Stimulated activated CD8-positive, alpha-beta memory T cell treated with anti-CD3 and anti-CD28 coated beads, Interleukin-2, amount 100 ng/mL, for 48 hours (primary cell): ENCODE data around the gene CELF2.

ENCODE experiments used
- DNase-seq, 2 donors: peaks; one replicate each; pipeline ENCODE4 v3.0.0-alpha.2; 2020; ENCODE audit warnings: low read depth in 2 of 2

CELF2 gene

DNA sequence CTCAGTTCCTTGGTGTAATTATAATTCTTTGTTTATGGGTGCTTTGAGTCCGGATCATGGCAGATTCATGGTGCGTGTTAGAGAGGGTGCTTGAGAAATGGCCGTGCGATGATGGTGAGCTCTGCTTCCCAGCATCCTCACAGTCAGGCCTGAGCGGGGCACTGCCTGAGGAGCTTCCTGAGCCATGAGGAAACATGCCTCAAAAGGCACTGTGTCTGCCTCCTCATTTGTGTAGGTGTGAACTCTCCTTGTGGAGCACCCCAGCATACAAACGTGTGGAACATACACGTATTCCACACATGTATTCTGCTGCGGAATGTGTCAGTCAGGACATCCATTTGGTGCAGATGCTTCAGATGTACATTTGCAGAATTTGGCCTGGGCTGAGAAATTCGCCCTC, 205.4 kb downstream of the CELF2 start:
- no peak for DNase-seq

DNA sequence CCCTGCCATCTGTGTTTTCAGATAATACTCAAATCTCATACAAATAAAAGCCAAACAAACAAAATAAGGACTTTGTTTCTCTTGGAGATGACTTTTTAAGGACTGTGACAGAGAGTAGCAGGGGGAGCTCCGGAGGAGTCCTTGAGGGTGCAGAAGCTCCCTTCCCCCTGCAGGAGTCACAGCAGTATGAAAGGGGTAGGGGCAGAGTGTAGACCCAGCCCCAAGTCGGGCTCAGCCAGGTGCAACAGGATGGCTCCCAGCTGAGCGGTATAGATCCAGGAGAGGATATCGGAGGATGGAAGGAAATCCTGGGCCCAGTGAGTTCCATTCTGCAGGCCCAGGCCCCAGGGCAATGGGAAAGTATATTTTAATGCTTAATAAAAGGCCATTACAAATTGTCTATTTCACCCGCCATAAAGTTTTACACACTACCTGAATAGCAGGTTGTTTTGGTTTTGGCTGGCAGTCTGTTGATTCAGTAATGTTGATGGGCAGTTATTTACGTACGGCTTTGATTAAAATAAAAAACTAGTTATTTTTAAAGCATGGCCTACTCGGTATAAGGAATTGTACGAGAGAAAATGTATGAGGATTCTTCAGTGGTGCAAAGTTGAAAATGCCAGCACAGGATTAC, 206.0 kb downstream of the CELF2 start:
- DNase-seq = no peak

DNA sequence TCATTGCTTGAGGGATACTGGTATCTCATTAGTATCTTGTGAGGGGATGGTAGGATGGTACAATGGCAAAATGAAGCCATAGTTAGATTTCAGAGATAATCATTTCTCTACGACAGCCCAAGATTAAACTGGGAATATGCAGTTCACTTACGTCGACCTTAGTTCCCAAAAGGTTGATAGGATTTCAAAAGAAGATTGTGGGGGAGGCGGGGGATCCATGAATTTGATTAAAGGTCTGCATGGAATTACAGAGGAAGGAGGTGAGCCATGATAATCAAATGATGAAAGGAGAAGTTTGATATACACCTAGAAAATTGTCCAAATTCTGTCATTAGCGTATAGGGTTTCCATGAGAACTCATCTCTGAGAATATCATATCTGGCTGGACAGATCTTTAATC, 206.6 kb downstream of the CELF2 start:
- DNase-seq = no peak

DNA sequence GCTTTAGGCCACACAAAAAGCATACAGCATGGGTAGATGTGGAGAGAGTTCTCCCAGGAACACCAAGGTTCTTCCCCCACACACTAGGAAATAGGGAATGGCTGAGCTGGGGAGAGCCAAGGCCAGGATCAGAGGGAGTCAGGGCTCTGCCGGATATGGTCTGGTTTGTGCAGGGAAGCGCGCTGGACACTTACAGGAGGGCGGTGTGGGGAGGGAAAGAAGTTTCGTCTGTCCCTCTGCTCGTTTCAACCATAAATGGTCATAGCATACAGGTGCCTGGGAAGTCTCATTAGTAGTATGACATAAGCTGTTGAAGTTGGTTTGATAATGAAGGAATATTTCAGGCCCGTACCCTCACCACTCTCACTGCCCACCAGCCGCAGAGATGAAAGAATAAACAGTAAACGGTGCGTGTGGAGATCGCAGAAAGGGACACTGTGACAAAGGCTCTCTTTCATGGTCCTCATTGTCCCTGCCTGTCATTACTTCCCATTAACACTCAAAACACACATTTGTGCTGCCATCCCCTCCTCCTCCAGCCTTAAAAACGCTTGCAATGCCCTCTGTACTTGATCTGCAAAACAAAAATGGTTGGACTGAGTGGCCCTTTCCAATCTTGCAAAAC, 207.2 kb downstream of the CELF2 start:
- DNase-seq = no peak

DNA sequence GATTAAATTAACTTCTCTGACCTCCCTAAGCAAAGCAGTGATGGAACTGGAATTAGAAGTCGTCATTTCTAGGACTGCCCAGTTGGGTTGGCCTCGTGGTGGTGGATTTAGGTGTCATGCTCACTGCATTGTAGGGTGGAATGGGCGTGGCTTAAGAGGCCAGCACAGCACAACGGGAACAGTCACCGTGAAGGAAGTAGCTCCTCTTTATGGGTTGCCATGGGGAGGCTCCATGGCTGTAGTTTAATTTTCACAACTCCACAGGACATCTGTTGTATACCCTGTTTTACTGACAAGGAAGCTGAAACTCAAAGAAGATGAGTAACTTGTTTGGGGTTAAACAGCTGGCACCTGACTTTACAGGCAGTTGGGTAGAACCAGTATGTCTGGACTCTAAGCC, 208.3 kb downstream of the CELF2 start:
- DNase-seq = peak; percentile 42 to 60

DNA sequence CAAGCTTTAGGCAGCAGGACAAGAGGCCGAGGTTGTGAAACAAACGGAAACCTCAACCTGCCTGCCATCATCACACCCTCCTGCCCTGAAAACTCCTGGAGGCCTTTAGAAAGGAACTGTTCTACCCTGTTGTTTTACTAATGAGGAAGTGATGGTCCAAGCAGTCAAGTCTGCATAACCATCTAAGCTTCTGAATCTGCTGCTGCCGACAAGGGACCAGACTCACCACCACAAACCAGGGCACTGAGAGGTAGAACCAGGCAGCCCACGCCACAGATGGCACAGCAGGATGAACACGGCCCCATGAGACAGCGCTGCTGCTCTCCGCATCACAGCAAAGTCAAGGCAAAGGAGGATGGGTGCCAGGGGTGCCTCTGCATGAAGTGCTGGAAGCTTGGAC, 209.4 kb downstream of the CELF2 start:
- no peak for DNase-seq

DNA sequence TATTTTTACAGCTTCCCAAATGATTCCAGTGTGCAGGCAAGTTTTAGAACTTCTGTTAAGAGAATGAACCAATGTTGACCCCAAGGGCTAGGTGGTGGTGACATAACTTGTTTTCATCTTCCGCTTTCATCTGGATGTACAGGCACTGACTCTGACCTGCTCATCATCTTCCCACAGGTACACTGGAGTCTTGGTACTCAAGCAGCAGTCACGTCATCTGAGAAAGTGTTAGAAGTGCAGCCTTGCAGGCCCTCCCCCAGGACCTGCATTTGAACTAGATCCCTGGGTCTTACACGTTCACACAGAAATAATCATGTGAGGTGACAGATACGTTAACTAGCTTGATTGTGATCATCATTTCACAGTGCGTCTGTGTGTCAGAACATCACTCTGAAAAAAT, 212.2 kb downstream of the CELF2 start:
- DNase-seq = no peak

DNA sequence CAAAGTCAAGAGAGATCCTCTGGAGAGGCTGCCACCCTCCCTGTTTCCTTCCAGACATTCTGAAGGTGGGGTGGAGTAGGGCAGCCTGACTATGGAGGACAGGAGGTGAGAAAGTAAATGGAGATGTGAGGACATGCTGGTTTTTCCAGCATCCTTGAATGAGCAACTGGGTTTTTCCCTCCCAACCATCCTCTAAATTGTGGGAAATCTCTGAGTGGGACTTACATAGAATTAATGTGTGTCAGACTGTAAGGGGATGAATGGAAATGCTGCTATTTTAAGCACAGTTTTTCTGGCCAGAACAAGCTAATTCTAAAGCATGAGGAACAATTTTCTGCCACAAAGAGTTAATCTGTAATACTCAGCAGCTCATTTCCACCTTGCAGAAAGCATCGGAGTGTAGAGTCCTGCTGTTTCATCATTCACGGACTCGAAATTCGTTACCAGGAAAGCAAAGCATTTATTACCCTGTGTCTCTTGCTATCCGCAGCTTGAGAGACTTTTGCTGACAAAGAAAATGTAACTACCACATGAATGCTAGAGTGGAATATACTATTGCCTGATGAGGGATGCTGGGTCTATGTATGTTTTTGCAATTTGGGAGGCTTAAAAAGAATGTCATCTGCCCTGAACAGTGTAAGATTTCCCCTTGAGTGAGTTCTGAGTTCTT, 213.0 kb downstream of the CELF2 start:
- no peak for DNase-seq

DNA sequence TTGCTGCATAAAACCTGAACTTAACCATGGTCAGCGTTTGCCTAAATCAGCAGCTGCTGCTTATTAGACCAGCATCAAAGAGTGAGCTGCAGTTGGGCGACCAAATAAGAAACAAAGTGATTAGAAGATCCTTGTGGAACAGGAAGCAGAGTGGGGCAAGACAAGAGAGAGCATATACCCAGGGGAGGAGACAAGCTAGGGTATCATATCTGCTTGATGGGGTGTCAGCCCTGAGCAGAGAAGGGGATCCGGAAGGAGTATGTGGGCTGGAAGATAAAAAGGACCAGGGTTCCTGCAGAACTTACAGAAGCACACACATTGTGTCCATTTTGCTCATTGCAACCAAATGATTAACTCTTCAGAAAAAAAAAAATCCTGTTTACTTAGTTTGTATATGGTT, 213.6 kb downstream of the CELF2 start:
- DNase-seq = no peak

DNA sequence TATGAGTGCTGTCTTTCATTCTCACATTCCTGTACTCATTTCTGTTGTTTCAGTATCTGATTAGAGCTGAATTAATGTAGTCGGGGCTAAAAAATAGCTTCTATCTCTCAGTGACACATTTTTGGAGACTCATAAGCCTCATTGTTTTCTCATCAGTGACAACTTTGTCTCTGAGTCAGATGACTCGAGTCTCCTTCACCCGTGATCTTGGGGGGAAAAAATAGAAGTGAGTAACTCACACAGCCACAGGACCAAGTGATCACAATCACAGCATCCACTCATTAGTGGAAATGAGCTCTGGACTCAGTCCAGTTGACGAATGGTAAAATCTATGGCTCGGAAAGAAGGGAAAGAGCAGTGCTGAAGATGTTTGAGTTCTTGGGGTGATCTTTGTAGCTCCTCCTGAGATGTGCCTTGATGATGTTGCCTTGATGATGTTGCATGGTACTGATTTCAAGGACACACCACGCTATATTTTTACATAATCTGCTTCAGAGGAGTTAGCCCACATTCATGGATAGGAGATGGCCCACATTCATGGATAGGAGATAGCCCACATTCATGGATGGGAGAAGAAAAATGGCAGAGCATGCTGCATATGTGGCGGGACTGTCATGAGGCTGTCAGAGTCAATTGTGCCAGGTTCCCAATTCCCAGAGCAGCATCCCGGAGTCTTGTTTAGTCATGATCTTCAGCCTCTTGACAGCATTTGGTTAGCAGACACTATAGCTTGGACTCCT, 214.7 kb downstream of the CELF2 start:
- DNase-seq = no peak

DNA sequence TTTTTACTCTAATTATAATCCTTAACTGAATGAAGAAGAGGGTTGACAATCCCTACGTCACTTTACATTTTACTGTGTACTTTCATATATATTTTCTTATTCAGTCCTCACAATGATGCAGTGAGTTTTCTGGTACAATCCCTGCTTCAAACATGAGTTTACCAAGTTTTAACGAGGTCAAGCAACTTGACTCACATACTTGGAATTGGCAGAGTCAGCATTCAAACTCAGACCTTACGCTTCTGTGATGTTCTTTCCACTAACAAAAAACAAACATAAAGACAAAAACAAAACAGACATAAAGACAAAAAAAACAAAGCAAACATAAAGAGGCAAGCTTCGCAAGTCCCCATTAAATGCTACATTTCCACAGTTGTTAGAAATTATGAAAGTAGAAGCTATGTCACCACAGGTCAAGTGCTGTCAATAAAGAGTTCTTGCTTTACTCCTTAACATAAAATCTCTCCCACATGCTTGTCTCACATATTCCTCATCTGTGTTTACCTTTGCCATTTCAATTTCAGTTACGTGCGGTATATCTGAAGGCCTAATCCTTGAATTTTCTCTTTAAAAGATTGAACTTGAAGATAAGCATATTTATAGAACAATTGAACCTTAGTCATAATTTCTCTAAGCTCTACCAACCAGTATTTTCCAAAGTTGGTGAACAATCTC, 217.3 kb downstream of the CELF2 start:
- DNase-seq = no peak

DNA sequence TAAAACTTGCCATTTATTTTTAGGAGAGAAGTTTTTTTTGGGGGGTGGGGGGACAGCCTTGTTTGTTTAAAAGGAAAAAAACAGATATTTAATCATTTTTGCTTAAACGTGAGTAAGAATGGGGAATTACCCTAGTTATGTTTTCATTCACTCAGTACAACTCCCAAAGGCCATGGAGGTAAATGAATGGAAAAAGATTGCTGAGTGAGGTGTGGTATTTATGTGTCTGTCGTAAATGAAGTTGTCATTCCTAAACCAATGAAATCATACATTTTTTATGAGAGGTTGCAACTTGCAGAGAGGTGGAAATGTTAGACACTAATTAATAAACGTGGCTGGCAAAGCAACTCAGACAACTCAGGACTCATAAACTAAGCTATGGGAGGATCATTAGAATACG, 218.1 kb downstream of the CELF2 start:
- DNase-seq = no peak

DNA sequence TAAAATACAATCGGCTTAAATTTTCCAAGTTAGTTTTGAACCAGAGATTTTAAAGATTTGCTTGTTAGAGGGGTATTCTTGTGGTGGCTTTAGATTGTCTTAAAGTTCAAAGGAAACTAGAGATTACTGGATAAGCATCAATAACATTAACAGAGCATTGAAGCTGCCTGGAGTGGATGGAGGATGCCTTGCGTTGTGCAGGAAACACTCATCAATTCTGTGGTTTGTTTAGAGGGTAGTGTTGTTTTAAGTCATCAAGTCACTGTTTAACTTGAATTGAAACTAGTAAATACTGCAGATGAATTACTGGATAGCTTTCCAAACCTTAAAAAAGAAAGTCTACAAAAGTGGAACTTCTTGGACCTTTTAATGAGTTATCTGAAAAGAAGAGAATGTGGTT, 218.6 kb downstream of the CELF2 start:
- no peak for DNase-seq

DNA sequence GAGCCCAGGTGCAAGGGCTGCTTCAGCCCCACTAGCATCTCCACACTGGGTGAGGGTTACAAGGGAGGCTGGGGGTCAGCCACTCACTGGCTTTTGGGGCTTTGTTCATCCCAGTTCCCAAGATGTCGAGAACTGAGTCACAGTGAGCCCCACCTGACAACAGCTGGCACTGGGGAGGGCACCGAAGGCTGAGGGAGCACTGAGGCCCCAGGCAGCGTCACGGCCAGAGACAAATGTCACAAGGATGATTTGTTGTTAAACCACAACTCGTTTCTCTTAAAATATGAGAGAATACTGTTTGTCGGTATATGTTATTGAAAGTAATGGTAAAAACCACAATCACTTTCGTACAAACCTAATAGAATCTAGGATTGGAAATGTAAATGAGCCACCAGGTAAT, 219.9 kb downstream of the CELF2 start:
- peak in 1 of 2 donors; percentile 54 for DNase-seq

DNA sequence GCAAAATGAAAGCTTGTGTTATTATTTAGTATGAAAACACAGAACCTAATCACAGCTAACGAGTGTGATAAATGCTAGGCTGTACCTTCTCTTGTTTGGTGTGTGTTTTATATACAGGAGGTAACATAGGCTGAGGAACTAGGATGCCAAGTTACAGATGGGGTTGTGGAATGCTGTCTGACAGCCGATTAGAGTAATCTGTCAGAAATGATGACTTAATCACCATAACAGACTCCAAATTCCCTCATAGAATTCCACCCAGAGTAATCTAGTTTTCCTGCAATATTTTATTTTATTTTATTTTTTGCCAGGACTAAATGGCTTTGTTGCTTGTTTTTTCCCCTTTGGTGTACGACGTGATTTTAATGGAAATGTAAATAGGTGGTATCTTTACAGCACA, 221.2 kb downstream of the CELF2 start:
- DNase-seq = no peak

DNA sequence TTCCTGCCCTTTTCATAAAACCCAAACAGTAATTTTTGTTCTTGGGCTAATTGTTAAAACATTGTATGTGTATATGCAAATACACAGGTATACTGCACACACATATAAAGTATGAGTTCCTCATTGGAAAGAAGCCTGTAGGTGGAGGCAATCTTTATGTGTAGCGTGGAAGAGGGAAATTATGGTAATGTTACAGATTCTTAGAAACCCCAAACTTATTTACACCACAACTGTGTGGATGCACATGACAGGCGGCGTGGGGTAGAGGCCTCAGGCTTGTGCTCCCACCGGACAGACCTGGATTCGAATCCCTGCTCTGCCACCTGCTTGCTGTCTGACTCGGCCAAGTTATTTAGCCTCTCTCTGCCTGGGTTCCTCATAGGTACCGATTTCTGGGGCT, 223.0 kb downstream of the CELF2 start:
- no peak for DNase-seq

DNA sequence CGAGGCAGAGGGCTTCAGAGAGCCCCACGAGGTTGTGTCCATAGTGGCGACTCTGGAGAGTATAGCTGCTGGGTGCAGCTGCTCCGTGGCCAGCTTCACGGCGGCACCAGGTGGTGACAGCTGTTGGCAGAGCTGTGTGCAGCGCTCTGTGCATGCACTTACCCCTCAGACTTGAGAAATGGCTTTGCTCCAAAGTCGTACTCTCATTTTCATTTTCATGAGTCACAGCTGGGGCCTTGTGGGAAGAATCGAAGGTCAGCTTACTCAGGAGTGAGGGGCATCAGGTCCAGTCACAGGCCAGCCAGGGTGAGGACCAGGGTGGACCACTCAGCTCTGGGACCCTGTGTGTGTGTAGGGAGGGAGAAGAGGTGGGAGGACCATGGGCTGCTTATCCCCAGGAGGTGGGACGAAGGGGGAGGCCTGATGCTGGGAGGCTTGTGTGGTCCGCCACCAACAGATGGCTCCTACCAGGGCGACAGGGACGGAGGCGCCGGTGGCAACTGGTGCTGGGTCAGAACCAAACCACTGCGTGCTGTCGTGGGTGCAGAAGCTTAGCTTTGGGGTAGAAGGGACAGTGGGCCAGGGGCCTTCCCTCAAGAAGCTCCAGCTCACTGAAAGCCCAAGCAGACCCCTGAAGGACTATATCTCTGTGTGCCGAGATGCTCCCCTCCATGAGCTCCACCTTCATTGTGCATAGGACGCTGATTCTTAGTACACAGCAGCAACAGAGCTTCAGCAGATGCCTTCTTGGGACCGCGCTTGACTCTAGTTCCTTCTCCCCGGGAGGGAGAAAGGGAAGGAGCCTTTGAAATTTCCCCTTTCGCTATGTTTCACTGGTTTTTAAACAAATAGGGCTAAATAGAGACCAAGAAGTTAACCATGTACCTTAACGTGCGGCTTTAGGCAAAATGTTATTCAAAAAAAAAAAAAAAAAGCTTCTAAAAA, 225.0 kb downstream of the CELF2 start:
- peak; percentile 17 to 28 for DNase-seq

DNA sequence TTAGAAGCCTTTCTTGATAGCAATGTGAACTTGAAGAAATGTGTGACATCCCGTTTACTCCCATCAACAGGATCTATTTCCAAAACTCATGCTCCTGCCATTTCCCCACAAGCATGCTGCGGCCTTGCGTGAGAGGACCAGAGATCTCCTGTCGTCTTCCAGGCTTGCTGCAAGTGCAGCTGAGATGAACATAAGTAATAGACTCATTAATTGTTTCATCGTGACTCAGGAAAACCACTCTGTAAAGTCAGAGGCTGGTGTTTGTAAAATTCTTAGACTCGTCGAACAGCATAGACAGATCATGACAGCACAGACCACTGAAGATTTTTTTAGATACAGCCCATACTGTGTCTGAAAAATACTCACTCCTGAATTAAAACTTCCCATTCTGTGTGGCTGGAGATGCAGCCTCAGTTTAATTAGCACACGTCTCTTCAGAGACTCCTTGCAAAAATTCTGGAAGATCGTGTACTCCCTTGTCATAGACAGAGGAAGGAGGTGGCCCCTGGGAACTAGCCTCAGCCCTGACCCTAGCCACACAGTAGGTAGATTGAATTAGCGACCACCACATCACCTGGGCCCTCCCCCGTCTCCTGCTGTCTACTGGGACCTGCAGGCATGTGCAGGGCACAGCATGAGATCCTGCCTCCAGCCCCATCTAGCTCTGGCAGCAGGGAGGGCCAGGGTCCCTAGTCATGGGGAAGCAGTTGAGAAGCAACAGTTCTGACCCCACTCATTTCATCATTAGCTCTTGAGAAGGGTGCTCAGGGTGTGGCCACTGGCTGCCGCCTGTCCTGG, 226.0 kb downstream of the CELF2 start:
- no peak for DNase-seq

DNA sequence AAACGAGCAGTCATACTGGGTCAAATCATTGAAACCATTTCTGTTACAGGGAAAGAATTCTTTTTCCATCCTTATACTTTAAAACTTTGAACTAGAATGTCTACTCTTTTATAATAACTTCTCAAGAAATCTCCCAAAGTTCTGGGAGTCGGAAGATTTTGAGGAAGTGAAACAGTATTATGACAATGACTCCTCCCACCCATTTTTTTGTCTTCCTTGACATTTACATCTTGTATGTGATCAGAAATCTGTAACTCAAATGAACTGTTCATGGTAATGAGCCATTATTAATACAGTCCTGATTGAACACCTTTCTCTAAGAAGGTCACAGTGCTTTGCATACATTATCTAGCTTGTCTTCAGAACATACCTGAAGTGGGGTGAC, 227.4 kb downstream of the CELF2 start:
- DNase-seq = no peak

DNA sequence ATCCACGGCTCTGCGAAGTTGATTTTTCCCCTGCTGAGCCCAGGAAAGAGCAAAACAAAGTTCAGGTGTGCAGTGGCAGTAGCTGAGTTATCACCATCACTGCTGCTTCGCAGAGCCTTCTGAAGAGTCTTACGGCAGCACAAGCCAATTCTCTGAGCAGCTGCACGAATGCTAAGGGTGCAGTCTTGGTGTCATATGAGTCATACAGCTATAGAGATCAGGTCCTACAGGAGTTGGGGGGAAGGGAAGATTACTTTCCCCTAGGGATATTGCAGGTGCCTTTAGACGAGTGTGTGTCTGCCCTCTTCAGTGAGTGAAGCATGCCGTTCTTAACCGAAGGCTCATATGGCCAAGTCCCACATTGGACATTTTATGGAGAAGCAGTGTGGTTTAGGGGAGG, 227.8 kb downstream of the CELF2 start:
- DNase-seq = no peak
